Measurements from ENCODE around the gene PLXNB1.
A peak's percentile ranks its signal among the peaks of the same experiment; 100 is the strongest.
"Not testable (repeated sequence)": the region's sequence is repeated elsewhere in the genome, so short reads cannot be mapped to it uniquely, and the experiment has no call there.

PLXNB1 gene

GRCh38 chr3:48429960-48430707 is at the start of gene PLXNB1:
Gene PLXNB1, minus strand, starts transcription at chr3:48430086. Its CDS starts 5,475 bp downstream, at chr3:48424611.
- DNase-seq: no peak

GRCh38 chr3:48478626-48479555 is 49.0 kb upstream of the PLXNB1 start:
- peak in 1 of 2 experiments; percentile 19 for DNase-seq

- DNase-seq: no peak
These were observed 48.2 kb upstream of the PLXNB1 start for GRCh38 chr3:48477959-48478520.

GRCh38 chr3:48476426-48477053 is 46.7 kb upstream of the PLXNB1 start:
- DNase-seq: no peak

GRCh38 chr3:48475188-48475587 is 45.3 kb upstream of the PLXNB1 start:
- DNase-seq: no peak

GRCh38 chr3:48474619-48475018 is 44.7 kb upstream of the PLXNB1 start:
- DNase-seq: no peak

GRCh38 chr3:48474031-48474430 is 44.1 kb upstream of the PLXNB1 start:
- DNase-seq: not testable (repeated sequence)

- no peak for DNase-seq
These were observed 43.7 kb upstream of the PLXNB1 start for GRCh38 chr3:48473617-48473952.

GRCh38 chr3:48472923-48473616 is 43.2 kb upstream of the PLXNB1 start:
- peak; percentile 98 to 99 for DNase-seq

GRCh38 chr3:48472673-48472922 is 42.7 kb upstream of the PLXNB1 start:
- DNase-seq: no peak

GRCh38 chr3:48470286-48470685 is 40.4 kb upstream of the PLXNB1 start:
- no peak for DNase-seq

GRCh38 chr3:48469046-48469915 is 39.4 kb upstream of the PLXNB1 start:
- DNase-seq: no peak

- no peak for DNase-seq
These were observed 38.4 kb upstream of the PLXNB1 start for GRCh38 chr3:48468329-48468731.

- no peak for DNase-seq
These were observed 37.8 kb upstream of the PLXNB1 start for GRCh38 chr3:48467473-48468267.

- DNase-seq: no peak
These were observed 37.2 kb upstream of the PLXNB1 start for GRCh38 chr3:48467110-48467454.

GRCh38 chr3:48466386-48467109 is 36.7 kb upstream of the PLXNB1 start:
- DNase-seq: peak in 1 of 2 experiments; percentile 62

- peak; percentile 98 for DNase-seq
These were observed 35.9 kb upstream of the PLXNB1 start for GRCh38 chr3:48465531-48466378.

- DNase-seq: no peak
These were observed 35.3 kb upstream of the PLXNB1 start for GRCh38 chr3:48465237-48465530.

- DNase-seq: no peak
These were observed 34.9 kb upstream of the PLXNB1 start for GRCh38 chr3:48464713-48465221.

Data from AML-193 (cell line).